Measurements from ENCODE around the gene XCL1.
"Not testable (repeated sequence)": the region's sequence is repeated elsewhere in the genome, so short reads cannot be mapped to it uniquely, and the experiment has no call there.

Gene XCL1

DNA sequence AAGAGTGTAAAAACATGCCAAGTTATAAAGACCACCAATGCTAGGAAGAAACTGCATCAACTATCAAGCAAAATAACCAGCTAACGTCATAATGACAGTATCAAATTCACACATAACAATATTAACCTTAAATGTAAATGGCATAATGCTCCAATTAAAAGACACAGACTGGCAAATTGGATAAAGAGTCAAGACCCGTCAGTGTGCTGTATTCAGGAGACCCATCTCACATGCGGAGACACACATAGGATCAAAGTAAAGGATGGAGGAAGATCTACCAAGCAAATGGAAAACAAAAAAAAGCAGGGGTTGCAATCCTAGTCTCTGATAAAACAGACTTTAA, 29.9 kb upstream of the XCL1 start:
- H3K9ac ChIP-seq; H3K36me3 ChIP-seq (ENCODE audit: control insufficient read depth, insufficient read depth, low read length); H3K4me2 ChIP-seq (ENCODE audit: low read length); H3K27ac ChIP-seq; H3K27me3 ChIP-seq (ENCODE audit: control insufficient read depth, insufficient read depth, low read length); H3K4me1 ChIP-seq; H2AFZ ChIP-seq; H3K79me2 ChIP-seq; H3K9me3 ChIP-seq (ENCODE audit: control insufficient read depth, low read length); H3K4me3 ChIP-seq (ENCODE audit: low read depth, low read length): not testable (repeated sequence)

DNA sequence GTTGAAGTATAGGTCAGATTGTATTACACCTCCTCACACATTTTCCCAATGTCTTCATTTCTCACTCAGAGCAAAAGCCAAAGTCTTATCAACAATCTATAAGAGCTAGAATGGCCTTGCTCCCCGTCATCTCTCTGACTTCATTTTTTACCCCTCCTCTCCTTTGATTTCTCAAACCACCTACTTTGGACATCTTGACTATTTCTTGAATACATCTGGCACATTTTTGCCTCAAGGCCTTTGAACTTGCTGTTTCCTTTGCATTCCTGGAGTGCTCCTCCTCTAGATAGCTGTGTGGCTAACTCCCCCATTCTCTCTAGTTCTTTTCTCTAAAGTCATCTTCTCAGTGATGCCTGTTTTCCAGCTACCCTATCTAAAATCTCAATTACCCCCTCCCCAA, 25.4 kb upstream of the XCL1 start:
- no peak overlapping the region for H3K9ac ChIP-seq
- TF ChIP-seq, protein P1, sequence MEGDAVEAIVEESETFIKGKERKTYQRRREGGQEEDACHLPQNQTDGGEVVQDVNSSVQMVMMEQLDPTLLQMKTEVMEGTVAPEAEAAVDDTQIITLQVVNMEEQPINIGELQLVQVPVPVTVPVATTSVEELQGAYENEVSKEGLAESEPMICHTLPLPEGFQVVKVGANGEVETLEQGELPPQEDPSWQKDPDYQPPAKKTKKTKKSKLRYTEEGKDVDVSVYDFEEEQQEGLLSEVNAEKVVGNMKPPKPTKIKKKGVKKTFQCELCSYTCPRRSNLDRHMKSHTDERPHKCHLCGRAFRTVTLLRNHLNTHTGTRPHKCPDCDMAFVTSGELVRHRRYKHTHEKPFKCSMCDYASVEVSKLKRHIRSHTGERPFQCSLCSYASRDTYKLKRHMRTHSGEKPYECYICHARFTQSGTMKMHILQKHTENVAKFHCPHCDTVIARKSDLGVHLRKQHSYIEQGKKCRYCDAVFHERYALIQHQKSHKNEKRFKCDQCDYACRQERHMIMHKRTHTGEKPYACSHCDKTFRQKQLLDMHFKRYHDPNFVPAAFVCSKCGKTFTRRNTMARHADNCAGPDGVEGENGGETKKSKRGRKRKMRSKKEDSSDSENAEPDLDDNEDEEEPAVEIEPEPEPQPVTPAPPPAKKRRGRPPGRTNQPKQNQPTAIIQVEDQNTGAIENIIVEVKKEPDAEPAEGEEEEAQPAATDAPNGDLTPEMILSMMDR (IDR thresholded peaks at IDR 0.05), result no peak

DNA sequence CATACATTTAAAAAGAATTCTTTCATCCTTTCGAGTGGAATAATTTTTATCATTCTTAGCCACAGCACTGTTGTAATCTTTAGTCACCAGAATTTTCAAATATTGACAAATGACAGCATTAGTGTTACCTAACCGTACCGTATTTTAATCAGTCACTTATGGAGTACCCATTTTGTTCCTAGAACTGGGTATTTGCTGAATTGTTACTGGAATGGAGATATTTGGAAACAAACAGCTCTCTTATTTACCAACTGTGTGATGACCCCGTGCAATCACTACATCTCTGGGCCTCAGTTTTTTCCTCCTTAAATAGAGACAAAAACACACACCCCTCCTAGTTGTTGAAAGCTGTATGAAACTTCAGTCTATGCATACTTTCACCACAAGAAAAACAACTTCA, 24.7 kb upstream of the XCL1 start:
- Histone ChIP-seq H3K9ac (no peak overlapping the region), H3K79me2 (no peaks in the 10 kb centered on the region), H2AFZ (no peak overlapping the region), H3K9me3 (ENCODE audit: control insufficient read depth, low read length) (no peaks in the 10 kb centered on the region), H3K4me2 (ENCODE audit: low read length) (no peak overlapping the region), H3K27ac (no peak overlapping the region), H3K36me3 (ENCODE audit: control insufficient read depth, insufficient read depth, low read length) (no peaks in the 10 kb centered on the region), H3K4me3 (ENCODE audit: low read depth, low read length) (no peak overlapping the region), H3K4me1 (no peaks in the 10 kb centered on the region), H3K27me3 (ENCODE audit: control insufficient read depth, insufficient read depth, low read length) (no peaks in the 10 kb centered on the region)
- TF ChIP-seq, protein P1 (IDR thresholded peaks at IDR 0.05), result no peak

More for the DNA sequence above, 25.4 kb upstream of the XCL1 start:
- no peaks in the 10 kb centered on the region for H3K9me3 ChIP-seq (ENCODE audit: control insufficient read depth, low read length)
- no peaks in the 10 kb centered on the region for H3K36me3 ChIP-seq (ENCODE audit: control insufficient read depth, insufficient read depth, low read length)
- no peak overlapping the region for H3K27ac ChIP-seq
- no peaks in the 10 kb centered on the region for H3K4me1 ChIP-seq
- H2AFZ ChIP-seq, result no peak overlapping the region
- no peak overlapping the region for H3K4me2 ChIP-seq (ENCODE audit: low read length)
- no peaks in the 10 kb centered on the region for H3K79me2 ChIP-seq
- H3K4me3 ChIP-seq (ENCODE audit: low read depth, low read length), result no peak overlapping the region
- H3K27me3 ChIP-seq (ENCODE audit: control insufficient read depth, insufficient read depth, low read length), result no peaks in the 10 kb centered on the region

DNA sequence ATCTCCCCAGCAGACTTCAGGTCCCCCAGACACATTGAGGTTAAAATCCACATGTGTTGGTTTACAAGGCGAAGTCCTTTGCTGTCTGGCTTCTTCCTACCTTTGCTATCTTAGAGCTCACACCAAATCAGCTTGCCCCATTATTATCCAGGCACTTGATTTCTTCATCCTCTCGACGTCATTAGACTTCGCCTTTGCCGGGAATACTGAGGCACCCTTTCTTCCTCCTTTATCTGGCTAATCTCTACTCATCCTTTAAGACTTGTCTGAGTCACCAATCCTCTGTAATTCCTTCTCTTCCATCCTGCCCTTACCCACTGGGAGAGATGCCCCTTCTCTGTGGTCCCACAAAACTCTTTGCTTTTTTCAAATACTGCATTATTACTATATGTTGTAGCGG, 23.4 kb upstream of the XCL1 start:
- Histone ChIP-seq H3K4me1 (no peaks in the 10 kb centered on the region), H3K36me3 (ENCODE audit: control insufficient read depth, insufficient read depth, low read length) (no peaks in the 10 kb centered on the region)

DNA sequence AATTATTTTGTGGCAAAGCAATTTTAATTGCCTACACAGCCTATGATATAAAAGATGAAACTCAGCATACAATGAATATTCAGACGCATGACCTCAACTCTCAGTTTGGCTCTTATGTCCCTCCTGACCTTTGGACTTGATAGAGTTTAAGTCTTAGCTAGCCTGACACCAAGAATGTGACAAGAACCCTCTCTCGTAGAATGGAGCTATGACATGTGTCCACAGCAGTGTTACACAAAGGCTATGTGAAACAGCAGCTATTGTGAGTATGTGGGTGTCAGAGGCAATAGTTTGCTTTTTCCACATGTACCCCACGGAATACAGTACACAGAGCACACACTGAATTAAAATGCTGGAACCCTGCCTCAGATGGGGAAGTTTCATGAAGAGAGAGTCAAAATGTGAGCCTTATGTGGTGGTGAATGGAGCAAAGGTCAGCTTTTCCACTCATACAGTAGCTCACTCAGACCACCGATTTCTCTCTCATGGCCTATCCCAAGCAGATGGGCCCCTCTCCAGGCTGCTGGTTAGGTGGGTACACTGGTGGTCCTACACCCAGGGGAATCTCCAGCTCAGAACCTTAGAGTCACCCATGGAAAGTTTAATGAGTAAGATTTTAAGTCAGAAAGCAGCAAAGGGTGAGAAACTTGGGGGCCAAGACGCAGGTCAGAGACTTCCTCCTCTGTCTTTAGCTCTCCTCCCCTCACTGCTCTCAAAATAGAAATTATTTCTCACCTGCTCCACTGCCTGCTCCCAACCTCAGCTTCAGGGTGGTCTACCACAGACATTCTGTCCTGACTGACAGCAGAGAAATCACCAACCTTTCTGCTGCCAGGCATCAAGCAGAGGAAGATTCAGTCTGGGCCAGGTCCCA, 22.5 kb upstream of the XCL1 start:
- H3K27me3 ChIP-seq (ENCODE audit: control insufficient read depth, insufficient read depth, low read length), result no peaks in the 10 kb centered on the region
- no peak overlapping the region for H3K27ac ChIP-seq
- H3K4me2 ChIP-seq (ENCODE audit: low read length), result no peak overlapping the region
- H3K9me3 ChIP-seq (ENCODE audit: control insufficient read depth, low read length), result no peaks in the 10 kb centered on the region
- no peaks in the 10 kb centered on the region for H3K36me3 ChIP-seq (ENCODE audit: control insufficient read depth, insufficient read depth, low read length)
- H3K79me2 ChIP-seq, result no peaks in the 10 kb centered on the region
- H3K9ac ChIP-seq, result no peak overlapping the region
- no peak overlapping the region for H2AFZ ChIP-seq
- no peaks in the 10 kb centered on the region for H3K4me1 ChIP-seq
- no peak overlapping the region for H3K4me3 ChIP-seq (ENCODE audit: low read depth, low read length)
- TF ChIP-seq, protein P1 (IDR thresholded peaks at IDR 0.05), result no peak

More for the DNA sequence above, 23.4 kb upstream of the XCL1 start:
- no peaks in the 10 kb centered on the region for H3K79me2 ChIP-seq
- no peaks in the 10 kb centered on the region for H3K27me3 ChIP-seq (ENCODE audit: control insufficient read depth, insufficient read depth, low read length)
- H3K27ac ChIP-seq, result no peak overlapping the region
- no peak overlapping the region for H3K4me2 ChIP-seq (ENCODE audit: low read length)
- no peaks in the 10 kb centered on the region for H3K9me3 ChIP-seq (ENCODE audit: control insufficient read depth, low read length)
- H2AFZ ChIP-seq, result no peak overlapping the region
- H3K4me3 ChIP-seq (ENCODE audit: low read depth, low read length), result no peak overlapping the region
- TF ChIP-seq, protein P1 (IDR thresholded peaks at IDR 0.05), result no peak
- no peak overlapping the region for H3K9ac ChIP-seq
